NT2/D1 (cell line): Measurements from ENCODE around the gene SERINC2.

Experiments
- DNase-seq: peaks from one replicate; pipeline ENCODE4 v3.0.0-alpha.2; 2011; ENCODE audit warnings: low read depth, low spot score
- H3K27me3 ChIP-seq: 2 replicates; pipeline ENCODE4 v1.6.0; 2011; ENCODE audit warnings: mild to moderate bottlenecking; ENCODE audit not compliant: insufficient read length, insufficient read depth
- H3K36me3 ChIP-seq: 2 replicates; pipeline ENCODE4 v1.6.1; 2011; ENCODE audit warnings: mild to moderate bottlenecking, low read length, mixed read lengths; ENCODE audit not compliant: insufficient read depth, insufficient read length
- H3K4me1 ChIP-seq: 2 replicates; pipeline ENCODE4 v1.5.1; 2011; ENCODE audit not compliant: insufficient read depth, insufficient read length
- H3K4me3 ChIP-seq: 2 replicates; pipeline ENCODE4 v1.5.1; 2011; ENCODE audit warnings: low read depth; ENCODE audit not compliant: insufficient read length
- H3K9ac ChIP-seq: 2 replicates; pipeline ENCODE4 v1.6.0; 2011; ENCODE audit warnings: low read depth; ENCODE audit not compliant: insufficient read length
- H3K9me3 ChIP-seq: 2 replicates; pipeline ENCODE4 v1.5.1; 2011; ENCODE audit warnings: mild to moderate bottlenecking, low read length; ENCODE audit not compliant: insufficient read depth
- SUZ12 ChIP-seq: IDR thresholded peaks from 2 replicates; pipeline ENCODE4 v1.6.1; 2011; ENCODE audit not compliant: insufficient read length, insufficient read depth; ENCODE audit errors: extremely low read depth
- YY1 ChIP-seq: IDR thresholded peaks from 2 replicates; pipeline ENCODE4 v1.6.1; 2011; ENCODE audit not compliant: insufficient read length, insufficient read depth
- ZNF274 ChIP-seq: IDR thresholded peaks from 2 replicates; pipeline ENCODE4 v1.6.1; 2011; ENCODE audit warnings: mild to moderate bottlenecking, low read depth, low read length

Gene SERINC2

GRCh38 chr1:31387612-31388011, 25.4 kb upstream of the SERINC2 start:
- DNase-seq, result no peak
- TF ChIP-seq SUZ12 (no peak), ZNF274 (no peak), YY1 (no peak)
- Histone ChIP-seq H3K27me3 (no peaks in the 10 kb centered on the region), H3K9me3 (no peaks in the 10 kb centered on the region), H3K4me3 (no peak overlapping the region), H3K4me1 (peaks cover 5% of the 10 kb centered on the region), H3K36me3 (no peaks in the 10 kb centered on the region), H3K9ac (no peak overlapping the region)

GRCh38 chr1:31389616-31390015, 23.4 kb upstream of the SERINC2 start:
- peaks cover 6% of the 10 kb centered on the region for H3K27me3 ChIP-seq
- H3K4me3 ChIP-seq, result no peak overlapping the region
- no peak for TF ChIP-seq ZNF274
- TF ChIP-seq SUZ12, result no peak
- no peak for TF ChIP-seq YY1
- H3K9me3 ChIP-seq, result no peaks in the 10 kb centered on the region
- H3K36me3 ChIP-seq, result no peaks in the 10 kb centered on the region
- no peak overlapping the region for H3K9ac ChIP-seq
- no peak for DNase-seq
- peaks cover 5% of the 10 kb centered on the region for H3K4me1 ChIP-seq

GRCh38 chr1:31390071-31390470, 22.9 kb upstream of the SERINC2 start:
- no peak for TF ChIP-seq ZNF274
- no peak for TF ChIP-seq SUZ12
- TF ChIP-seq YY1, result no peak
- no peak for DNase-seq
- H3K4me3 ChIP-seq, result no peak overlapping the region
- no peaks in the 10 kb centered on the region for H3K36me3 ChIP-seq
- H3K9me3 ChIP-seq, result no peaks in the 10 kb centered on the region
- H3K27me3 ChIP-seq, result peaks cover 9% of the 10 kb centered on the region
- H3K9ac ChIP-seq, result no peak overlapping the region
- H3K4me1 ChIP-seq, result peaks cover 3% of the 10 kb centered on the region

GRCh38 chr1:31393463-31393862, 19.6 kb upstream of the SERINC2 start:
- H3K27me3 ChIP-seq, result peaks cover 9% of the 10 kb centered on the region
- no peaks in the 10 kb centered on the region for H3K9me3 ChIP-seq
- no peak overlapping the region for H3K4me3 ChIP-seq
- TF ChIP-seq YY1 (no peak), SUZ12 (no peak), ZNF274 (no peak)
- DNase-seq, result no peak
- H3K9ac ChIP-seq, result no peak overlapping the region
- peaks cover 2% of the 10 kb centered on the region for H3K4me1 ChIP-seq
- no peaks in the 10 kb centered on the region for H3K36me3 ChIP-seq

GRCh38 chr1:31394584-31395193, 18.3 kb upstream of the SERINC2 start:
- Histone ChIP-seq H3K9ac (peak overlapping the region; percentile 65), H3K4me3 (peak overlapping the region; percentile 39), H3K9me3 (no peaks in the 10 kb centered on the region), H3K36me3 (no peaks in the 10 kb centered on the region), H3K27me3 (peaks cover 9% of the 10 kb centered on the region), H3K4me1 (no peaks in the 10 kb centered on the region)
- TF ChIP-seq YY1 (no peak), ZNF274 (no peak), SUZ12 (no peak)
- peak; percentile 88 for DNase-seq

- H3K9ac ChIP-seq, result no peak overlapping the region
- no peak for TF ChIP-seq SUZ12
- H3K36me3 ChIP-seq, result no peaks in the 10 kb centered on the region
- H3K4me1 ChIP-seq, result no peaks in the 10 kb centered on the region
- DNase-seq, result no peak
- no peak overlapping the region for H3K4me3 ChIP-seq
- H3K27me3 ChIP-seq, result peaks cover 9% of the 10 kb centered on the region
- no peaks in the 10 kb centered on the region for H3K9me3 ChIP-seq
Measured at GRCh38 chr1:31396633-31397351, 16.2 kb upstream of the SERINC2 start.

- TF ChIP-seq ZNF274, result no peak
- no peak for TF ChIP-seq YY1
- Histone ChIP-seq H3K4me1 (no peaks in the 10 kb centered on the region), H3K36me3 (no peaks in the 10 kb centered on the region), H3K4me3 (no peak overlapping the region), H3K9me3 (no peaks in the 10 kb centered on the region), H3K27me3 (peaks cover 9% of the 10 kb centered on the region), H3K9ac (no peak overlapping the region)
- DNase-seq, result no peak
Measured at GRCh38 chr1:31397360-31398095, 15.5 kb upstream of the SERINC2 start.
